Measurements from ENCODE around the gene TMCC3. TPM values are rescaled to one million over a fixed set of nuclear protein-coding genes. Genes with fewer than 3 reads are reported as not detected.
"Not testable (repeated sequence)": the region's sequence is repeated elsewhere in the genome, so short reads cannot be mapped to it uniquely, and the experiment has no call there.

The TMCC3 gene
- polyA plus RNA-seq, 1 donor = 23.2 TPM

DNA sequence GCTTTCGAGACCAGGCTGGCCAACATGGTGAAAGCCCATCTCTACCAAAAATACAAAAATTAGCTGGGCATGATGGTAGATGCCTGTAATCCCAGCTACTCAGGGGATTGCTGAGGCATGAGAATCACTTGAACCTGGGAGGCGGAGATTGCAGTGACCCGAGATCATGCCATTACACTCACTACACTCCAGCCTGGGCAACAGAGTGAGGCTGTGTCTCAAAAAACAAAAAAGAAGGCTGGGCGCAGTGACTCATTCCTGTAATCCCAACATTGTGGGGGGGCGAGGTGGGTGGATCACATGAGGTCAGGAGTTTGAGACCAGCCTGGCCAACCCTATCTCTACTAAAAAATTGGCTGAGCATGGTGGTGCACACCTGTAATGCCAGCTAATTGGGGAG lies 49.0 kb downstream of the TMCC3 start:
- not testable (repeated sequence) for DNase-seq

DNA sequence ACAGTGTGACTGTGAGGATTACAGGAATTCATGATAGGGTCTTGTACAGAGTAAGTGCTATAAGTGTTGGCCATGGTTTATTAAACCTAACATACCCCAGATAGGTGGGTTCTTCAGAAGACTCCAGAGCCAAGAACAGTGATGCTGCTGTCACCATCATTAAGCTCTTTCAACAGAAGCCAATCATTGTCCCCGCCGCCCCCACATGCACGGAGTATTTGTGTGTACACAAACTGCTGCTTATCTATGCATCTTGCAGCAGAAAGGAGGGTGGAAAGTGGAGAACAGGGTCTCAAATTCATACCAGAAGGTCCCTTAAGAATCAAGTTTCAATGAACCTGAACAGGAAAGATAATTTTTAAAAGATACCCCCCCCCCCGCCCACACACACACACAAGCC lies 51.2 kb downstream of the TMCC3 start:
- DNase-seq = no peak

DNA sequence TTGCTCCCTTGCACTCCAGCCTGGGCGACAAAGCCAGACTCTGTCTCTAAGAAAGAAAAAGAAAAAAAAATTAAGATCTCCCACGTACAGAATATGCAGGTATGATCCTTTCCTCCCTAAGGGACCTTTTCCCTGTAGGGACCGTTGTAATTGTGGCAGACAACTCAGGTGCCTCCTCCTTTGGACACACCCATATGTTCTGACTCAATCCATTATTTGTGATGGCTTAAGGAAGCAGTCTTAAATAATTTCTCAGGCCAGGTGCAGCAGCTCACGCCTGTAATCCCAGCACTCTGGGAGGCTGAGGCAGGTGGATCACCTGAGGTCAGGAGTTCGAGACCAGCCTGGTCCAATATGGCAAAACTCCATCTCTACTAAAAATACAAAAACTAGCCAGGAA lies 53.1 kb downstream of the TMCC3 start:
- DNase-seq = no peak

DNA sequence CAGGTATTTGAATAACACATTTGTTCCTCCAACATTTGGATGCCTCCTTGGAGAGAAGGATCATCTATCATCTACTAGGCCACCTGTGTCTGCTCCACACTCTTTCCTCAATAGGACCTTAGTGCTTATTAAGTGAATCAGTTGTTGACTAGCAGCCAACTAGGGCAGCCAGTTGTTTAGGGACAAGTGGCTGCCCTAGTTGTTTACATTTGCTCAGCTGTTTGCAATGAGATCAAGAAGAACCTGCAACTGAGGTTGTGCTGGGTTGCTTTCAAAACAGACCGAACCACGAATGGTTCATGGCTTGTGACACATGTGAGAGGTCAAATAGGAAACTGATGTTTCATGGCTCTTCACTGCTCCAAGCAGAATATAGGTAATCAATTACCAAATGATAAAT lies 53.8 kb downstream of the TMCC3 start:
- no peak for DNase-seq

DNA sequence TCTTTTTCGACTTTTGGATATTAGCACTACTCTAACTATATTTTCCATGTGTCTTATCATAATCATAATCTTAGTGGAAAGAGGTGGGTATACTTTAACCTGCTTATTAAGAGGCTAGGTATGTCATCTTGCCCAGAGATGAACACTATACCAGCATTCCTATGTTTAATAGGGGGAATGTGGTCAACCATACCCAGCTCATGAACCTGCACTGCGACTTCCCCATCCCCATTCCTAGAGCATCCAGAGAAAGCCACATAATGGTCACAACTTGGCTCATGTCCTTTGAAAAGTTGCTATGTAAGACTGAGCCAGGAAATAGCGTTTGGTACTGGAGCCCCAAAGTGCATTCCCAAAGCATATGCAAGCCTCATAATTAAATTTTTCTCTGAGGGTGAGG lies 55.2 kb downstream of the TMCC3 start:
- DNase-seq = no peak

DNA sequence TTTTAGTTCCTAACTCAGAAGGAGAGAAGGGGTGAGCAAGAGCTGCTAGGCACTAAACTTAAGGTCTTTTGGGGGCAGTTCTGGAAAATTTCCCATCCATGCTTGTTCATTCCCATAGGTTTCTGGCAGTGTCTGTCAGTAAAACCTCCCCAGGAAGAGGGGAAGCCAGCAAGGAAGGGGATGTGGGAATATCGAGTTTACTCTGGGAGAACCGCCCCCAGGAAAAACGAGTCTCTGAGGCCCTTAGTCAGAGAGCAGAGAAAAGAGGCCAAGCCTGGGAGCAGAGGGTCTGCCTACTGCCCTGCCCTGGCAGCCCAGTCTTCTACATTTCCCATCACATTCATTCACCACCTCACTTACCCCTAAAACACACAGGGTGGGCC lies 55.9 kb downstream of the TMCC3 start:
- DNase-seq = no peak

DNA sequence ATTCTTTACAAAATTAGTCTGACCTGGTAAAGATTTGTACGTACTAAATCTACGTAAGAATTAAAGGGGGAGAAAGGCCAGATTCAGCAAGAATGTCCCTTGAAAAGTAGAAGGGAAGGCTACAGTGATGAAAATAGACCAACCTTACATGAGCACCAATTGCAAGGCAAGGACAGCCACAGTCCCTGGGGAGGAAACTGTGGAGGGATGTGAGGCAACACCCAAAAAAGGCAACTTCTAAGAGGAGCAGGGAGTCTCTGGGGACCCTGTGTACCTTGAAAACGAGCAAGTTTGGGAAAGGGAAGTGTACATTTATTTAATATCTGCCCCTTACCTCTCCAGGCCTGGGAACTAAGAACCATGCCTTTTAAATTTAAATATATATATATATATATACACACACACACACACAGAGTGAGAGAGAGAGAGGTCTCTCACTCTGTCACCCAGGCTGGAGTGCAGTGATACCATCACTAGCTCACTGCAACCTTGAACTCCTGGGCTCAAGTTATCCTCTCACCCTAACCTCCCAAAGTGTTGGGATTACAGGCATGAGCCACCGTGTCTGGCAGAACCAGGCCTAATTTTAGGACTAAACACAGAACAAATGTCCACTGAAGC lies 56.4 kb downstream of the TMCC3 start:
- no peak for DNase-seq

DNA sequence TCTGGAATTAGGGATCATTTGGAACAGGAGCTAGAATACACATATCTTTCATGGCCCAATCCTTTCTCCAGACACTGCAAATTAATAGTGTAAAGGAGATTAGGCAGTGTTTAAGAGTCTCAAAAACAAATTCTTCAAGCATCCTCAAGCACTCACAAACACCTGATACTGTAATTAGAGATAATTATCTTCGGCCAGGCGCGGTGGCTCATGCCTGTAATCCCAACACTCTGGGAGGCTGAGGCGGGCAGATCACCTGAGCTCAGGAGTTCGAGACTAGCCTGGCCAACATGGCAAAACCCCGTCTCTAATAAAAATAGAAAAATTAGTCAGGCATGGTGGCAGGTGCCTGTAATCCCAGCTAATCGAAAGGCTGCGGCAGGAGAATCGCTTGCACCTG lies 57.6 kb downstream of the TMCC3 start:
- DNase-seq = not testable (repeated sequence)

DNA sequence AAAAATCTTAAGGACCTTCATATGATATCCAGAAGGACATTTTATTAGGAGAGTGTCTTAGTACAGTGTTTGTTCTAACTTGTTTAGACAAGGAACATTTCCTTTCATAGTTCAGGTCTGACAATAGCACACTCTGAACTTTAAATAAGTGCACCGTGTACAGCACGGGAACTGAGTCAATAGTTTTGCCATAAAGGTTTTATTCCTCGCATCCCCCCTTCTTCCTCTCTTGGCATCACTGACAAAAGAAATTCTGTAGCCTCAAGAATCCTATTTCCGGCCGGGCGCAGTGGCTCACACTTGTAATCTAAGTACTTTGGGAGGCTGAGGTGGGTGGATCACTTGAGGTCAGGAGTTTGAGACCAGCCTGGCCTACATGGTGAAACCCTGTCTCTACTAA lies 58.3 kb downstream of the TMCC3 start:
- no peak for DNase-seq

DNA sequence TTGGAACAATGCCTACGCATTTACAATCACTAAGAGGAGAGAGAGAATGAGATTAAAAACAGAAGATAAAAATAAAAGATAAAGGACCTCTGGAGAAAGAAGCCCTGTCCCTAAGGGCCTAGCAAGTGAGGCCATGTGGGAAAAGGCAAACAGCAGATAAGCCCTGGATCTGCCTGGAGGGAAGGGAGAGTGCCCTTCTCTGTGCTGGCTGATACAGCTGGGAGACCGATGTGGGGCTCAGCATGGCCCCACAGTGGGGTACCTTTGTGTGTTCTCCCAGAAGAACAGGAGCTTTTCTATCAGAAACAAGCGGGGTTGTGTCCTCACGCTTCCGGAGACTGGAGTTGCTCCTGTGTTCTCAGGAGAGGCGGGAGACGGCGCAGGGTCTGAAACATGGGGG lies 59.9 kb downstream of the TMCC3 start:
- DNase-seq = no peak

DNA sequence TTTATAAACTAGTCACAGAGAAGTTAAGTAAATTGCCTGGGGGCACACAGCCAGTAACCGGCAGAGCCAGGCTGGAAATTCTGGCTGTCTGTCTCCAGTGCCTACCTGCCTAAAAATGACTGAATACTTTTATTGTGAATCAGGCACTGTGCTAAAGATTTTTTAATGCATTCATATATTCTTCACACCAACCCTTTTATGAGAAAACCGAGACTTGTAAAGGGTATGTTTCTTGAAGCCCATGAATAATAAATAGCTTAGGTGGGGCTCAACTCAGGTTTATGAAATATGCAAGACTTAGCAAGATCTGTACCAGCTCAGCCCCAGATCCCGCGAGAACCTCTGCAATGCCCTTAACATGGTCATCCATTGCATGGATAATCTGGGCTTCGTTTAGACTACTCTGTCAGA lies 60.8 kb downstream of the TMCC3 start:
- no peak for DNase-seq

DNA sequence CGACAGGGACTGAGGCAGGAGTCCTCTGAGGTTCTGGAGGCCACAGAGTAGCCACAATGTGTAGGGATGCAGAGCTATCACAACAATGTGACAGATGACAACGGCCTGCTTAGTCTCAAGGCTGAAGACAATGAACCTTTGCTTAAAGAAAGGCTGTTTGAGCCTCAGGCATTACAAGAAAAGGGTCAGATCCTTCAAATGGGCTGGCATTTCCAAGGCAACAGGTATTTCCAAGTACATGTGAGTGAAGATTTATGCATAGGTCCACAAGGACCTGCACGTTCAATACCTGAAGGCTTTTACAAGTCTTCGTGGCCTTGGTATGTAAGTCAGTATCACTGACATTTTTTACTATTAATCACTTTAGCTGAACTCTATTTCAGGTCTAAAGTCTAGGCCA lies 62.0 kb downstream of the TMCC3 start:
- no peak for DNase-seq

DNA sequence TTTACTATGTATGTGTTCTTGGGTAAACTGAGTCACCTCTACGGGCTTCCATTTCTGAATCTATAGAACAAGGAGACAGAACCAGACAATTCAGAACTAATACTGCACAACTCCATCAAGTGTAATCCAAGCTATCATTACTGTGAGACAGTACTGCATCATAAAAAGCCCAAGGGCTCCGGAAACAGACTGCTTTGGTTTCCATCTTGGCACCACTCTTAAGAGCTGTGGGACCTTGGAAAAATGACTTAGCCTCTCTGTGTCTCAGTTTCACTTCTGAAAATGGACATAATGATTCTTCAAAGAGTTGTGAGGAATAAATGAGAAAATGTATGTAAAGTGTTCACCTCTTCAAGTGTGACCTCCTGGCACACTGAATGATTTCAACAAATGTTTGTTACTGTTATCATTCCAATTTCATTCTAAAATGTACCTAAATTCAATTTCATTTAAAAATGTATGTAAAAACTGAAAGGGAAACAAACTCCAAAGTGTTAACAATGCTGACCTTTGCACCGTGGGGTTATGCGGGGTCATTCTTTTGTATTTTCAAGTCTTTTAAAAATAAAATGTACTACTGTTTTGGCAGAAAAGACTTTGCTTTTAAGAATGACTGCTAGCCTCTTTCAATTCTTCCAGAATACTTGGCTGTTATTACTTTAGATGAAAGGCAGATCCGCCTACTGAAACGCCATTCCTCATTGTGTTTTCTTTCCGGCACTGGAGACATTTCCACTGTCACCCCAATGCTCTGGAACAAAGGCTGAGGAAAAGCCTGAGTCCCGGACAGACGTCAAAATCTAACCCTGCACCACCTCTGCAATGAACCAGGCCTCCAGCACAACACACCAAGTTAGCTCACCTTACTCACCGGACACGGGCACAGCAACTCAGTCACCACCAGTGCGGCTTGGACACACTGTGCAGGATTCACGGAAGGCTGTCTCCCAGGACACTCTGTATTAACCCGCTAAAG lies 62.8 kb downstream of the TMCC3 start:
- no peak for DNase-seq

DNA sequence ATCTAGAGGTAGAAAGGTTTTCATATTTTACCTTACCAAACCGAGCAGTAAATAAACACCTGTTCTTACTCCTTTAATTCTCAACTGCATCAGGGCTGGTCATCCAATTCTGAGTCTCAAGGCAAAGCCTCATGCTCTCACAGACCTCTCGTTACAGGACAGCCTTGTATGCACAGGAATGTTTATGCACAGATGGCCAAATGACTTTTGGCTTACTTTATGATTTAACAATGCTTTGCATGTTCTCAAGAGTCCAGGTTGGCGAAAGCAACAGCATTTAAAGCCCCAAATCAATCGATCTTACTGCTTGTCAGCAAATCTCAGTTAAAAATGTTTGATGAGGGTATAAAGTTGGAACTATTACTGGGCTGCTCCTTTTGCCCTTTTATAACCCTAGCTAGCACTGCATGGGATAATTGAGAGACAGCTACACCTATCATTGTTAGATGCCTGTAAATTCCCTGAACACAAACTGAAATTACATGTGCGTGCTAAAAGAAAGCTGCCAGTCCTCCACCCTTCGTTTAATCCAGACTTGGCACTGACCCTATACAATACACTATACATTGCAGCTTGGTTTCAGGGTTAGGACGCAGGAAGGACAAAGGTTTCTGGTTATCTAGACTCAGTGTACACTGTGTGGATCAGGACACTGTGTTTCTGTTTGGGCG lies 63.6 kb downstream of the TMCC3 start:
- DNase-seq = no peak

DNA sequence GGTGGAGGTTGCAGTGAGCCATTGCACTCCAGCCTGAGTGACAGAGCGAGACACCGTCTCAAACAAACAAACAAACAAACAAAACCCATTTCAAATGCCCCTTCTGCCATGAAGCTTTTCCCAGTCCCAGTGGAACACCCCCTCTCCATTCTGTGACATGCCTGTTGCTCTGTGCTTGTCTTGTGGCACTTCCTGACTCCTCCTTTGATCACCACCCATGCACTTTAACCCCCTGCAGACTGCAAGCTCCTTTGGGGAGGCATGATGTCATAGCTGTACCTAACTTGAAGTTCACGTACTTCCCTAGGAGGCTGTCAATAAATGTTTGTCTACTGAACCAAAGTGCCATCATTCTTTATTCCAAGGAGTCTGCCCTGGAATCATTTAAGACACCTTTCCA lies 64.7 kb downstream of the TMCC3 start:
- no peak for DNase-seq

DNA sequence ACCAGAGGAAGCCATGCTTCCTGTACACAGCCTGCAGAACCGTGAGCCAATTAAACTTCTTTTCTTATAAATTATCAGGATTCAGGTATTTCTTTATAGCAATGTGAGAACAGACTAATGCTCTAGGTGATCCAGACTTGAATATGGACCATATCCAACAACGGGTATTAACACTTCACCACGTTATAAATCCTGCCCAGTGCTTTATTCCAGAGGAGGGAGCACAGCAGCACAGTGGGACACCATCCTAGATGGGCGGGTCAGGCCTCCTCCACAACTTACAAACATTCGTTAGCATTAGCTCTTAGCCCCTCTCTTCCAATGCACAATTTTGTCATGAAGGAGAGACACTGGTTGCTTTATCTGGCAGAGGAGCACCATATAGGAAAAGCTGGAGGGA lies 66.0 kb downstream of the TMCC3 start:
- no peak for DNase-seq

DNA sequence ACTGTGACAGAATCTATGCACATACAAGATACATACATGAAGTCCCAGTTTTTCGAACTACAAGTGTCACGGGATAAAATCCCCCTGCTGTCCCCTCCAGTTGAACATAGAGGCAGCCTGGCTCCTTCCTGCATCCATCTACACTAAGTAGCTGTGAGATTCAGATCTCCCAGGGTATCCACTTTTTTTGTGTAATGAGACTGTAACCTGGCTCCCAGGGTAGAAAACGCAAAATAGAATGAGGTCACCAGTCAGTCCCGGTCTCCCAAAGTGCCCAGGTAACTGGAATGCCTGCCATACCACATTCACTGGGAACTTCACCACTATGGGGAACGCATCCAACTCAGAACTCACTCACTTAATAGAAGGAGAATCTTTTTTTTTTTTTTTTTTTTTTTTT lies 67.8 kb downstream of the TMCC3 start:
- DNase-seq = no peak

DNA sequence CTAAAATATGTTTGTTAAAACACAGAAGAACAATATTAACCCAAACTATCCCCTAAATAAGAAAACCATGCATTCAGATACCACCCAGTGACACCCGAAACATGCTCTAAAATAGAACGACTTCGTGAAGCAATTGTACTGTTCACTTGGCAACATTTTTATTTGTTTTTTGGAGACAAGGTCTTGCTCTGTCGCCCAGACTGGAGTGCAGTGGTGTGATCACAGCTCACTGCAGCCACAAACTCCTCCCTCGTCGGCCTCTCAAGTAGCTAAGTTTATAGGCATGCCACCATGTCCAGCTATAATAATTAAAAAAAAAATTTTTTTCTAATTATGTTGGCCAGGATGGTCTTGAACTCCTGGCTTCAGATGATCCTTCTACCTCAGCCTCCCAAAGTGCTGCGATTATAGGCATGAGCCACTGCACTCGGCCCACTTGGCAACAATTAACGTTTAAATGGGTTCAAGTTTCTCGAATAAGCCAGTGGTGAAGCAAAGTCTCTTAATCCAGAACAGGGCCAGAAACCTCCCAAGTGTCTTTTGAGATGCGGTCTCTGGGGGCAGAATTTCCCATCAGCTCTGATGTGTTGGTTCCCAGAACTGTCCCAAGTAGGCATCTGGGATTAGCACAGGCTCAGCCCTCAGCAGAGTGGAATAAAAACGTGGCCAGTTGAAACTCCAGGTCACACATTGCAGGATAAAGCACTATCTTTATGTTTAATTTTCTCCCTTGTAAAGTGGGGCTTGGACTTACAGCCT lies 74.5 kb downstream of the TMCC3 start:
- no peak for DNase-seq

DNA sequence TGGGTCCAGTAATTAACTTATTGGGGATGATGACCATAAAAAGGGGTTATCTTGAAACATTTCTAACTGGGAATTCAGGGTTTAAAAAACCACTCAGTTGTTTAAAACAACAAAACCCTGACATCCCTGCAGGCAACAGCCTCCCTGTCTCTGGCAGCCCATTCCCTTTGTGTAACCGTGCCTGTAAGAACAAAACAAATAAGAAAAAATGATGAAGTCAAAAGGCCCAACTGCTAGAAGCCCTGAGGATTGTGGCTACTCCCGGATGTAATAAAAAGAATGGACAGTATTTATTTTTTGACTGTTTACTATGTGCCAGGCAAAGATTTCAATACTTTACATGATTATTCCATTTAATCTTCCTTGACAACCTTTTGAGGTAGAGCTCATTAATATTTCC lies 75.3 kb downstream of the TMCC3 start:
- no peak for DNase-seq

DNA sequence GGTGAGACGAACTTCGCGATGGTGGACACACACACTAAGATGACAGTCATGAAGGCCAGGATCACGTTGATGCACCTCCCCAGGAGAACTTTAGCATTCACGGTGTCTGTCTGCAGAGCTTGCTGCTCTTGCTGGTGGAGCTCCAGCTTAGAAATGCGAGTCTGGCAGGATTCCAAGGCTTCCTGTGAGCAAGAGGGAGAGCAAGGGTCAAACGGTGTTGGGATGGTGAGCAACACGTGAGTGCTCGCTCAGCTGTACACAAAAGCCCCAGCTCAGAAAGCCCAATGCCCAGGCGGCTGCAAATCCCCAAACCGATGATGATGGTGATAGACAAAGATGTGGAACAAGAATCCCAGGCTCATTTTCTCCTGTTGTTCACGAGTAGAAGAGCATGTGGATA lies 78.8 kb downstream of the TMCC3 start:
- no peak for DNase-seq

DNA sequence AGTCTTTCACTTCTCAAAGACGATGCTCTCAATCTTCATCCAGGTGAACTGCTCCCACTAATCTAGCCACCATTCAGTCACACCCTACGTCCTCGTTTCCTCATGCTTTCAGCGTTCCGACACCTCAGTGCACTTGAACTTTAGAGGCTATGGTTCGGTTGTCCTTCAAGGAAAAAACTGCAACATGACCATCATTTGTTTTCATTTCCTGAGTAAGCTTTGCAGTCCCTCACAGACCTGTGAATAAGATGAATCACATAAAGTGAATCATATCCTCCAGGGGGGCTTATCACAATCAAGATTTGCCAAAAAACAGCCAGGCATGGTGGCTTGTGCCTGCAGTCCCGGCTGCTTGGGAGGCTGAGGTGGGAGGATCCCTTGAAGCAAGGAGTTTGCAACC lies 80.2 kb downstream of the TMCC3 start:
- DNase-seq = no peak

DNA sequence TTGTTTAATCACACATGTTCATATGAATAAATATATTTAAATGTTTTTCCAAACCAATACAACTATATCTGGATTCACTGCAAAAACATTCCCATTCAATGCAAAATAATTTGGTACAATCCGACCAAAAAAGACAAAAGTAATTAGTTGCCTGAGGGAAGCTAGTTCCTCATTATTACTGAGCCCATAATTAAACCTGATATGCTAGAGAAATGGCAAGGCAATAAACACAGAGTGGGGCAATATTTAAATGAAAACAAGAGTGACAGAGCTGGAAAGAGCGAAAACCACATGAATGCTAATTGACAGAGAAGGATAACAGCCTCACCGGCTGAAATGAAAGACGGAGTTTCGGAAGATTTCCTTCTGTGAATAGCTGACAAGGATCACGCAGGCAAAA lies 82.6 kb downstream of the TMCC3 start:
- DNase-seq = no peak

DNA sequence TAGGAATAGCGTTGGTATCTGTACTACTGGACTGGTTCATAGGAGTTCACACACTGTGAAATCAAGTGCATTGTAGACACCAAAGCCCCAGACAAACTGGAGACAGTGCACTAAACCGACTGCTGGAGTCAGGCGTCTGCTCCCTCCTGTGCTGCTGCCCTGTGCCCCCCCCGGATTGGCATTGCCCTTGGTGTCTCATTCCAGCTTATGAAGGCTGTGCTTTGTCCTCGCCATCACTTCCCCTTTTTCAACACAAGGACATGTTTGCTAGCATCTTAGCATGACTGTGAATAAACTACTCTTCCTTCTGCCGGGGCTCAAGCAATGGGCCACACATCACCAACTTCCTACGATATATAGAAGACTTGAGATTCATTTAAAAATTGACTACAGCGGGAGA lies 84.0 kb downstream of the TMCC3 start:
- no peak for DNase-seq
